HG03175 (cell line): ENCODE measurements around the gene AATK.

ENCODE experiments used
- ATAC-seq: cut with Tn5 transposase; IDR thresholded peaks from one replicate; pipeline ENCODE4 v1.9.1; 2021; ENCODE audit warnings: mild to moderate bottlenecking, moderate library complexity; ENCODE audit not compliant: unreplicated experiment

AATK gene

DNA sequence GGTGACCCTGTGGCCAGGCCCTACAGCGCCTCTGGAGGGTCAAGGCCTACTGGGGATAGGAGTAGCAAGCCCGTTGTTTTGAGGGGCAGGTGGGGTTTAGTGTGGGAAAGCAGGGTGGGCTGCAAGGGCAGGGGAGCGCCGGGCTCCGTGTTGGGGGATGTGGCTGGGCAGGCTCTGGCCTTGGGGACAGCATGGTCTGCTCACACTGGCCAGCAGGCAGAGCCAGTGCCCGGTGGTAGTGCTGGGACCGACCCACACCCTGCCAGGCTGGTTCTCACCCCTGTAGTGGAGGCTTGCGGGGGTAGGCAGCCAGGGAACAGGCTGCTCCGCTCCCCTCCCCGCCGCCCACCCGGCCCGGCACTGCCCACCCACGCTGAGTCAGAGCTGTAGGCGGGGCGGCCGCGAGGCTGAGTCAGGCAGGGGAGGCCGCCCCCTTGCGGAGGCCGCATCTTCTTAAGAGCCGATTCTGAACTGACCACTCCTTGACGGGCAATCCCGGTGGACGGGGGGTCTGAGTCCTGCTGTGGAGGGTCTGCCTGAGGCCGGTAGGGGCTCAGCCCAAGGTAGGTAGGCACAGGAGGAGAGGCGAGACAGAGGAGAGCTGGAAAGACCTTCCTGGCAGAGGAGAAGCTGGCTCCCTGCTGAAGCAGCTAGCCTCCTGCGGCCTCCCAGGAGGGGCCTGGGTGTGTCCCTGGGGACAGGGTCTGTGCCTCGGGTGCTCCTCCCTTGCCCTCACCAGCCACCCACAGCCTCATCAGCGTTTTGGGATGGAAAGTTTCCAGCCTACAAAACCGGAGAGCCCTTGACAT is 68.7 kb downstream of the AATK start:
- ATAC-seq, result no peak

GRCh38 chr17:81096741-81097133 is 69.3 kb downstream of the AATK start:
- no peak for ATAC-seq

DNA sequence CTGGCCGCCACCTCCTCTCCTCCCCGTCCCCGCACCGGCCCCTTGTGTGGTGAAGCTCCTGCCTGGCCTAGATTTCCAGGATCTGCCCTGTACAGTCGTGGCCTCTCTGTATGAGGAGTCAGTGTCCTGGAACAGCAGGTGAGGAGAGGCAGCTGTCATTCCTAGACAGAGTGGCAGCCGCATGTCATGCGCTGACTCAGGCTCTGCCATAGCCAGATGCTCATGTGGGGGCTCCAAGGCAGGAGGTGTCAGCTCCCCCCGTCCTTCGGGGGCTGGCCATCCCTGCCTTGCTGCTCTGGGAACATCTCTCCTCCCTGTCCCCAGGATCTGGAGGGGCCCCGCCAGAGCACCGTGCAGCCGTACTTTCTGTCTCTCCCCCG is 70.6 kb downstream of the AATK start:
- ATAC-seq, result no peak

DNA sequence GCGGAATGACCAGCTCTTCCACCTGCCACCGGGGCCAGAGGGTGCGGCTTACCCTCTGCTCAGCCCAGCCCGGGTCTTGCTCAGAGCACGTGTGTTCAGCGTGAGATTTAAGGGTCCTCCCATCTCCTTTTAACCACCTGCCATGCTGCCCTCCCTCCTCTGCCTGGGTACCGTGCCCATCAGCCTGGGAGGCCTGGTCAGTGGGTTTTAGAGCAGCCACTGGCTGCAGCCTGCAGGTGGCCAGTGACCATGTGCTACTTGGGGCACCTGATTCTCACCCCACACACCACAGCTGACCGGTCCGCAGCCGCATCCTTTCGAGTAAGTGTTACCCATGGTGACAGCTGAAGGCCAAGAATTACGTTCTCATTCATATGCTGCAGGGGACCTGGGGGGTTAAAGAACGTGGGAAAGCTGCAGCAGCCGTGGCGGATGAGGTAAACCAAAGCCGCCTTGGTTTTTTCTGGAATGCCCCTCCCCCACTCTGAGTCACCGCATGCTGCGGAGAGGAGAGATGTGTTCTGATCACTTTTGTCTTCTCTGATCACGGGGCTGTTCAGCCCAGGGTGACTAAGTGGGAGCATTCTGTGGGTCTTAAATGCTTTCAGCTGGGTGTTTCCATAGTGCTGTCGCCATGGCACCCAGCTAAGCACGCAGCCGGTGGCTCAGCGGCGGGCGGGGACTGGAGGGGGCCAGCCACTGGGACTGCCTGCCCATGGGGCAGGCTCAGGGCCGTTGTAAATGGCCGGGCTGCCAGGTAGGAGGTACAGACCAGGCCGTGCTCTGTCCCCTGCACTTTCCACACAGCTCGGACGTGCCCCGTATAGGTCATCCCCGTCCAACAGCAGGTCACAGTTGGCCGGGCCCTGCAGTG is 71.3 kb downstream of the AATK start:
- ATAC-seq, result no peak

DNA sequence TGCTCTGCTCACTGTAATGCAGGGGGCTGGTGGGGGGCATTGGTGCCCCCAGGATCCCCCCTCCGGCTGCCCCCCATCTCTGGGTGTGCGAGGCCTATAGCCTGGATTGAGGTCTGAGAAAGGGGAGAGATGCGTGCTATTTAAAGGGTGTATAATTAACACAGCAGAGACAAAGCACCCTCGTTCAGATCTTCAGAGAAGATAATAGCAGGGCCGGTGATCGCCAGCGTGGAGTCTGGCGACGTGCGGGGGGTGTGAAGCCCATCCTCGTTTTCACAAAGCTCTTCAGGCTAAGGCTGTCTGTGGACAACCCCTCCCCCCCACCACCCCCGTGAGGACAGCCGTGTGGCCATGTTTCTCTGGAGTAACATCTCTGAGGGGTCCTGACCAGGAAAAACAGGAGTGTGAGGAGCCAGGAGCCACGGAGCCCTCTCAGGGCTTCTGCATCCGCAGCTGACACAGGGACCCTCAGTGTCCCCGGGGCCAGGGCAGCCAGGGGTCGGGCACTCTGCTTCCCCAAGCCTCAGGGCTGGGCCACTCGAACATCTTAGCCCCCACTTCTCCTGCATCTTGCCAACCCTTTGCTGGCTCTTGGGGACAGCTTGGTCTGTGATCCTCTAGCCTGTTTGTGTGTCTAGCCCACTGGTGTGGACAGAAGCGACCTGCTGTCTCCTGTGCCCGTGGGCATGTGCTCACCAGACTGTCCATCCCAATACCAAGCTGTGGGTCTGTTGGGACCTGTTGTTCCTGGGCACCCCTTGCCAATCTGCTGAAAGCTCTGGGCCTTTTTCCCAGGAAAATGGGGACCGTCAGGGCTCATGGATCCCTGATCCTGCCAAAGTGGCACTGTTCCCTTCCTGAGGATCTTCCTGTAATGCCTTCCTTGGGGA is 72.2 kb downstream of the AATK start:
- no peak for ATAC-seq

GRCh38 chr17:81092518-81093095 is 73.4 kb downstream of the AATK start:
- no peak for ATAC-seq

- ATAC-seq, result no peak
Observed at GRCh38 chr17:81091774-81092517, 74.1 kb downstream of the AATK start.

DNA sequence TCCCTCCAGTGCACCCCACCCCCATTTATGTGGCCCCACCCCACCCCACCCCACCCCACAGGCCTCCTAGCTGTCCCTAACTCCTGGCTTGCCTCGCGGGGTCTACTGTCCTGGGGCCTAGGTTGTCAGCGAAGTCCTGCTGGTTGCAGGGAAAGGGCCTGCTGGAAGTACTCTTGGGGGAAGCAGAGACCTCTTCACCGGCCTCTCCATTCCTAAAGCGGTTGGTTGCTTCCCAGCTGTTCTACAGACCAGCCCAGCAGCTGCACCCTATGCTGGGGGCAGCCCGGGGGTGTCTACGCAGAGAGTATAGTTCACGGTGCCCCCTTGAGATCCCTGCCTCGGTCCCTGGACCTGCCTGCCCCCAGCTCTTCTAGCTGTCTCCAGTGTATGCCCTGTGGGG is 74.9 kb downstream of the AATK start:
- ATAC-seq, result no peak

- ATAC-seq, result no peak
Observed at GRCh38 chr17:81090361-81091136, 75.5 kb downstream of the AATK start.

DNA sequence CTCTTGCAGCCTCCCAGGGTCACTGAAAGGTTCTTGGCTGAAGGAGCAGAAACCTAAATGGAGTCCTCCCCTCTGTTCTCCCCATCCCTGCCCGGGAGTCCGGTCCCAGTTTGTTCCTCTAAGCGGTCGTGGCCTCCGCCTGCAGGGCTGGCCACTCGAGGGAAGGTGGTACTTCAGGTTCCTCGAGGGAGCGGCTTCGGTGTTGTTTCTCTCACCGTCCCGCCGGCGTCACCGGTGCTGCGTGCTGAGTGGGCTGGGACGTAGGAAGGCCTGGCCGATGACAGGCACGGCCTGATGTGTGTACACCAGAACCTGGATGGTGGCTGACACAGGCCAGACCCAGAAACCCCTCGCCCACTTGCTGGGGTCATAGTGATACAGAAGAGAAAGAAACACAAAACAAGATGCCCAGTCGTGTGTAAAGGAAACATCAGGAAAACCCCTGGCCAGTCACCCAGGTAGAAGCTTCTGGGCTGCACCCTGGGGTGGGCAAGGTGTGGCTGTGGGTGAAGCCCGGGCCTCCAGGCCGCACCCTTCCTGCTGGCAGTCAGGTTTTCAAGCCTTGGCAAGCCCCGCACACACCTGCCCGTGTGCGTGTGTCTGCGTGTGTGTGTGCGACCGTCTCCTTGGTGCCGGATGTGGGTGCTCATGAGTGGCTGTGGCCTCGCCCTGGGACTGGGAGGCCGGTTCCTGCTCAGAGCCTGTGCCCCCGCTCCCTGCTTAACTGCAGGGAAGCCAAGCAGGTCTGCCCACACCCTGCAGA is 79.1 kb downstream of the AATK start:
- no peak for ATAC-seq

GRCh38 chr17:81085420-81085911 is 80.6 kb downstream of the AATK start:
- ATAC-seq, result no peak

DNA sequence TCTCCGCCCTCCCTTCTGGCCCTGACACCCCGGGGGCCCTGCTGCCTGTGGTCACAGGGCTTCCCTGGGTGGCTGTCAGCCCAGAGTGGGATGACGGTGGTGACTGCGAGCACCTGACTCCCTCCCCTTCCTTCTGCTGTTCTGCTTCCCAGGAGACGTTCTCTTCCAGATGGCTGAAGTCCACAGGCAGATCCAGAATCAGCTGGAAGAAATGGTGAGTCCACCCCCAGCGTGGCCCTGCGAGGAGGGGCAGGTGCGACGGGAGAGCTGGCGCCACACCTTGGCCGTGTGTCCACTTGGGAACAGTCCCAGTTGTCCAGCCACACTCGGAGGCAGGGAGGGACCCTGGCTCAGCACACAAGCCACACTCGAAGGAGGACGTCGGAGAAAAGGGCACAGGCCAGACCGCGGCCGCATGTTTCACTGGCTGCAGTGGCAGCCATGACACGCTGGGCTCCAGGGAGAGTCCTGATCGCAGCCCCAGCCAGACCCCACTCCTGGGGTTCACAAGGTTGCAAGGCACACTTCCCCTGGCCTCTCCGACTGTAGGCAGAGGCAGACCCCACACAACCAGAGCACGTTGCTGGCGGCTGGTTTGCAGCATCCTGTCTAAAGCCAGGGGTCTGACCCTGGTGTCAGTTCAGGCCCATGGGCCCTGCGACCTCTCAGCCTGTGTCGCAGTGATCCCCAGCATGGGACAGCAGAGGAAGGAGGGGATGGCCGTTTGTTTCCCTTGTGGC is 81.2 kb downstream of the AATK start:
- no peak for ATAC-seq

DNA sequence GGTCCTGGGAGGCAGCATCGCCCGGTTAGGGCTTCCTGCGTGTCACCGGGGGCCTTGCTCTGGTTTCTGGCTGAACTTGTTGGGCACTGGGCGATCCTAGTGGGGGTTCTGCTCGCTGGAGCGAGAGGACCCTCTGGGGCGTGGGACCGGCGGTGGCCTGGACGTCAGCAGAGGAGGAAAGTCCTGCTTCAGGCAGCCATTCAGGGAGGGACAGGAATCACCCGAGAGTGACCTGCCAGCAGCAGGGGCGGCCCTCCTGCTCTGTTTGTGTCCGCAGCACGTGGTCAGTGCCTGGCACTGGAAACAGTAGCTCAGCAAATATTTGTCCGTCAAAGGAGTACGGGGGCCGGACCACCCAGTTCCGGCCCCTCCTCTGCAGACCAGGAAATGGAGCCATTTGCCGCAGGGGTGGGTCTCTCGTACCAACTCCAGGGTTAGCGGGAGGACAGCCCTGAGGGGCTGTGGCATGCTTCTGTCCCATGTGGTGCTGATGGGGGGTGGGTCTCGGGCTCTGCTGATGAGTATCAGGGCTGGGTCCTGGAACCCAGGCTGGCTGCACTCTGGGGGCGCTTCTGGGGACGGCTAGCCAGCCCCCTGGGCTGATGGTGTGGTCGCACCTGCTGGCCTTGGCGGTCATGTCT is 82.8 kb downstream of the AATK start:
- ATAC-seq, result no peak

DNA sequence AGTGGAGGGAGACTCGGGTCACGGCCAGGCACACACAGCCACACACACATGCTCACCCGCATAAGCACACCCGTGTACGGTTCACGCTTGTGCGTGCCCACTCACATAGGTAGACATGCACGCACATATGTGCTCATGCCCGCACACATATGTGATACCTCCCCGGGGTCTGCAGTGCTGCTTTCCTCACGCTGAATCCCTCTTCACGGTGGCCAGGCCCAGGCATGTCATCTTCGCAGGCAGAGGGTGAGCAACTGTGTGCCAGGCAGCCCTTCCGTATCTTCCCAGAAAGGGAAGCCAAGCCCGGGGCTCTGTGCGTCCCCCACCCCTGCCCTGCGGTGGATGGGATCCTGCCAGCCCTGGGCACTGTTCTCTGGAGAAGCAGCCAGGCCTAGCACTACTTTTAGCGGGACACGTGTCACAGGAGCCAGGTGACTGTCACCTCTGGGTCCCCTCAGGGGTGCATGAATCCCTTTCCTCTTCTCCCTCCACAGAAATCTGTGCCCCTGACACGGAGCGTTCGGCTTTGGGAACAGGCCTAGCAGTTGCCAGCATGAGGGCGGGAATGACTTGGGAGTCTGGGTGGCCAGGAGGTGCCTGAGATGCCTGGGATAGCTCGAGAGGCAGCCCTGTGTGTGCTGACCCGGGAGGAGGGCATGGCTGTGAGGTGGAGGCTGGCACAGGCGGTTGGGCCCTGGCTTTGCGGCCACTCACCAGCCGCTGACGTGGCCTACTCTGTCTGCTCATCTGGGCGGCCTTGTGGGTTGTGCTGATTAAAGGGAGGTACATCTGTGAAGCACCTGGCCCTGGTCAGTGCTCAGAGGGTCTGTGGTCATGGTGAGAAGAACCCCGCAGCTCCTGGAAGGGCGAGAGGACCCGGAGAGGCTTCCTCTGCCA is 83.6 kb downstream of the AATK start:
- no peak for ATAC-seq

DNA sequence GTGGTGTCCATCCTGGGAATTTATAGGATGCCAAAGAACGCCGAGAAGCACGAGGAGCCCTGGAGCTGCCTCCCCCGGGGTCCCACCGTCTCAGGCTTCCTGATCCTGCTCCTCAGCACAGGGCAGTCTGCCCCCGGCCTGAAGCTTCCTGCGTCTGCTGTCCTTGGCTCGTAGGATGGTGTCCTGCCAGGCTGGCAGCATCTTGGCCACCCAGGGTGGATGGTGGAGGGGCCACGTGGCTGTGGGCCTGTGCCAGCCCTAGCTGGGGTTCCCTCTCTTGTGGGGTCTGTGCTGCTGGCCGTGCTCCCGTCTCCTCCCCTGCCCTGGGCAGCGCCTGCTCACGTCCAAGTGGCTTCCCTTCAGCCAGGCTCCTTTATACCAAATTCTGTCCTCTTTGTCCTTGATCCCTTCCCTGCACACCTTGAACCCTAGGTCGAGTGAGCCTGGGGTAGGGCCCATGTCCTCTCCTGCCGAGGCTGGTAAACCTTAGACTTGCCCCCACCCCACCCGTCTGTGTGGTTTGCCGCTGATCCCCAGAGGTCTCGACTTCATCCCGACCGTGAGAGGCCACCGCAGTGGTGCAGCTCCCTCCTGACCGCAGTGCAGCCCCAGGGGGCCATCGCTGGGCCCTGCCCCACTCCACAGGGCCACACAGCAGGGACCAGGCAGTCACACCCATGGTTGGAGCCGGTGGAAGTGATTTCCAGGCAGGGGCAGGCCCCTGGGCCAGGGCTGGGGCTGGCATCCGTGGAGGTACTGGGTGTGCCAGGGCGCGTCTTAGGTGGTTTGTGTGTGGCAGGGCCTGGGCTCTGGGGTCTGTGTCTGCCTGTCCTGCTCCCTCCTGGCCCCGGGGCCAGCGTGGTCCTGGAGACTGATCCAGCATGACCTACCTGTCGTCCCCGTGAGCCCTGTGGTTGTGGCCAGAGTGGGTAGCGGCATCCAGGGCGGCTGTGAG is 84.5 kb downstream of the AATK start:
- no peak for ATAC-seq
